Mesothelial cell of epicardium (in vitro differentiated cells): ENCODE measurements around the gene PUM1. TPM values are rescaled to one million over a fixed set of nuclear protein-coding genes. Genes with fewer than 3 reads are reported as not detected.

Experiments
- DNase-seq, 2 experiments: peaks; one replicate each; pipeline ENCODE4 v3.0.0; 2021; ENCODE audit warnings: low spot score in 2 of 2; ENCODE audit not compliant: unreplicated experiment in 2 of 2
- H3K27ac Mint-ChIP-seq: 2 replicates; pipeline ENCODE4 v1.8.0; 2021; ENCODE audit warnings: mixed read lengths
- H3K27me3 Mint-ChIP-seq: 2 replicates; pipeline ENCODE4 v1.8.0; 2021; ENCODE audit warnings: low read depth, mixed read lengths
- H3K36me3 Mint-ChIP-seq: 2 replicates; pipeline ENCODE4 v1.8.0; 2021; ENCODE audit warnings: mixed read lengths
- H3K4me1 Mint-ChIP-seq: 2 replicates; pipeline ENCODE4 v1.8.0; 2021; ENCODE audit warnings: mixed read lengths
- H3K4me3 Mint-ChIP-seq: 2 replicates; pipeline ENCODE4 v1.8.0; 2021; ENCODE audit warnings: mild to moderate bottlenecking, moderate library complexity, mixed read lengths
- H3K9me3 Mint-ChIP-seq: 2 replicates; pipeline ENCODE4 v1.8.0; 2021; ENCODE audit warnings: mixed read lengths
- total RNA-seq: library from RNA; stranded (reverse); gene quantifications from 3 replicates; pipeline ENCODE4 v1.2.1, GENCODE V29; 2021
- TF ChIP-seq, protein P1 (sequence below): fragments of 200-600 bp; sonication (generic); IDR thresholded peaks from one replicate; pipeline ENCODE4 v1.5.0; 2021; ENCODE audit warnings: antibody characterized with exemption; ENCODE audit not compliant: unreplicated experiment

PUM1 gene
- total RNA-seq, 1 donor from 2014 or later = 250 TPM

DNA sequence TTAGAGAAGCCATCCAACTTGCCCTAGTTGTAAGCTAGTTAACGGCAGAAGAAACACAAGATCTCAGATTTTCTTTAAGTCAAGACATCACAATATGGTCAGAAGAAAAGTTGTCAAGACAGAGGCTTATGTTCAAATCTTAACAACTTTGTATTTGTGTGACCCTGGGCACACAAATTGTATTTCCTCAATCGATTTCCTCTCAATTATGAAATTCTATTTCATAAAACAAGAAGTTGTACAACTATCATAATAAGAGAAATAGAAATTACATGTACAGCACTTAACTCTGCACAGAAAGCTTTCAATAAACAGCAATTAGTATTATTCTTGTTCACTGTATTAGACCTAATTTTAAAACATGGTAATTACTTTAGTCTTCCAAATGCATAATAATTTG is 94.0 kb downstream of the PUM1 start:
- no peaks in the 10 kb centered on the region for H3K9me3 Mint-ChIP-seq
- H3K4me3 Mint-ChIP-seq = no peak overlapping the region
- H3K27ac Mint-ChIP-seq = peak overlapping the region; percentile 76
- H3K36me3 Mint-ChIP-seq = peaks cover 29% of the 10 kb centered on the region
- H3K27me3 Mint-ChIP-seq = no peaks in the 10 kb centered on the region
- TF ChIP-seq, protein P1, sequence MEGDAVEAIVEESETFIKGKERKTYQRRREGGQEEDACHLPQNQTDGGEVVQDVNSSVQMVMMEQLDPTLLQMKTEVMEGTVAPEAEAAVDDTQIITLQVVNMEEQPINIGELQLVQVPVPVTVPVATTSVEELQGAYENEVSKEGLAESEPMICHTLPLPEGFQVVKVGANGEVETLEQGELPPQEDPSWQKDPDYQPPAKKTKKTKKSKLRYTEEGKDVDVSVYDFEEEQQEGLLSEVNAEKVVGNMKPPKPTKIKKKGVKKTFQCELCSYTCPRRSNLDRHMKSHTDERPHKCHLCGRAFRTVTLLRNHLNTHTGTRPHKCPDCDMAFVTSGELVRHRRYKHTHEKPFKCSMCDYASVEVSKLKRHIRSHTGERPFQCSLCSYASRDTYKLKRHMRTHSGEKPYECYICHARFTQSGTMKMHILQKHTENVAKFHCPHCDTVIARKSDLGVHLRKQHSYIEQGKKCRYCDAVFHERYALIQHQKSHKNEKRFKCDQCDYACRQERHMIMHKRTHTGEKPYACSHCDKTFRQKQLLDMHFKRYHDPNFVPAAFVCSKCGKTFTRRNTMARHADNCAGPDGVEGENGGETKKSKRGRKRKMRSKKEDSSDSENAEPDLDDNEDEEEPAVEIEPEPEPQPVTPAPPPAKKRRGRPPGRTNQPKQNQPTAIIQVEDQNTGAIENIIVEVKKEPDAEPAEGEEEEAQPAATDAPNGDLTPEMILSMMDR = no peak
- H3K4me1 Mint-ChIP-seq = peaks cover 45% of the 10 kb centered on the region
- no peak for DNase-seq

DNA sequence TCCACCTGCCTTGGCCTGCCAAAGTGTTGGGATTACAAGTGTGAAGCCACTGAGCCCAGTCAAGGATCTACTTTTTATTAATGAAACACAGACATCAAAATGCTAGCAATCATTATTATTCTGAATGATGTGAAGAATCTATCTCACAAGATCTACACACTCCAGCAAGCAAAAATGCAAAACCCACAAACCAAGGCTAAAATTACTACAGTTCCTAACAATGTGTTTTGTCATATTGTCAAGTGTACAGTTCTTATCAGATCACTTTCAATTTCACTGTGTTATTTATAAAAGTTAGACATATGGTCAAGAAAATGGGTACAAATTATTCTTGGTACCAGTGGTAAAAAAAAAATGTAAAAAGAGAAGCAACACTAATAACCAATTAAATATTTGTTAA is 95.6 kb downstream of the PUM1 start:
- Mint-ChIP-seq H3K27ac (peak overlapping the region; percentile 47), H3K4me1 (peaks cover 55% of the 10 kb centered on the region), H3K9me3 (no peaks in the 10 kb centered on the region), H3K4me3 (no peak overlapping the region), H3K36me3 (peaks cover 38% of the 10 kb centered on the region), H3K27me3 (no peaks in the 10 kb centered on the region)
- DNase-seq = no peak
- TF ChIP-seq, protein P1 = no peak

DNA sequence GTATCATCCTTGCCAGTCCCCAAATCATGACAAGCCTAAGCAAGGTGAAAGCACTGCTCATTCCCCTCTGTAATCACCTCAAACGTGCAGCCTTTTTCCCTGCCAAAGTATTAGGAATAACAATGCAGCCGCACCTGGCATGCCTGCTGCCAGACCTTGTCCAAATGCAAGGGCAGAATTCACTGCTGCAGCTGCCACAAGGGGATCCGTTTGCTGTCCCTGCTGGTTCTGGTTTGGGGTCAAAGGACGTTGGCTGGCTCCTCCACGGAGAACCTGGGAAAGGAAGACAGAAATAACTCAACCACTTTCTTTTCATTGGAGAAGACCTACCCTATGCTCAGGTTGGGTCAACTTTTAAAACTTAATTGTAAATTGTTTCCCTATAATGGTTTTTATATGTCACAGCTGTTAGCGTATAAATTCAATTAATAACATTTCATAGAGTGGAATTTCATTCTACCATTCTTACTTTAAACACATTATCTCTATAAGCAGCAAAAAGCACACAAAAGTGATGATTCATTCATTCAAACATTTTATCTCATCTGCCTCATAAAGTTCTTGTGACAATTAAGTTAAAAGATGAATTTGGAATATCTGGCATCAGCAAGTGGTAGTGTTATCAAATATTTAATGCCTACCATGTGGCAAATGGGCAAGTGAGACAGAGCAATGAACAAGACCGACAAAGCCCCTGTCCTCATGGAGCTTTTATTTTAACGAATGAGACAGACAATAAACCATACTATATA is 97.1 kb downstream of the PUM1 start:
- Mint-ChIP-seq H3K27me3 (no peaks in the 10 kb centered on the region), H3K9me3 (no peaks in the 10 kb centered on the region), H3K27ac (peak overlapping the region; percentile 78), H3K4me1 (peaks cover 67% of the 10 kb centered on the region), H3K36me3 (peaks cover 49% of the 10 kb centered on the region), H3K4me3 (no peak overlapping the region)
- no peak for DNase-seq
- TF ChIP-seq, protein P1 = no peak

DNA sequence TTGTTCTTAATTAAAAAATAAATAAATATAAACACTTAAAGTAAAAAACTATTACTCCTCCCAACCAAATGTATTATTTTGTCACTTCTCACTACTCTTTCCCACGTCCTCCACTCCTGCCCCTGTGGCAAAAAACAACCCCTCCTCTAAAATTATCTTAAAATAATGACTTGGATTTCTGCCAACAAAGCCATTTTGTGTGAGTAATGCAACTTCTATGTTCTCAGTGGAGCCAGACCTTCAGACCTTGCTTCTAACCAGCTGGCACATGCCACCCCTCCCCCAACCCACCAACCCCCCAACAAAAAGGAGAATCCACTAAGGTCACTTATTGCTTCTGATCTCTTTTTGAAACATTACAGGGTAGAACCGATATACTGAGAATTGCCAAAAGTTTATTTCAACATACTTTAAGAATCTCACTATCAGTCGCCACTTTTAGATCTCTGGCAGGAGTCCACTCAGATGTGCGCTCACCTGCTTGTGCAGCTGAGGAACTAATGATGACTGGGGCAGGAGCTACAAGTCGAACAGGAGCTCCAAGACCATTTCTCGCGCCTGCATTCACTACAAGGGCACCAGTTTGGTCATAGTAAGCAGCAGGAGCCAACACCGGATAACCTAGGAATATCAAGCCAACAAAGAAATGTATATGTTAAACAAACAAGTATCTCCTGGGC is 98.7 kb downstream of the PUM1 start:
- H3K36me3 Mint-ChIP-seq = peaks cover 59% of the 10 kb centered on the region
- TF ChIP-seq, protein P1 = no peak
- H3K27ac Mint-ChIP-seq = peak overlapping the region; percentile 97
- no peaks in the 10 kb centered on the region for H3K27me3 Mint-ChIP-seq
- H3K4me1 Mint-ChIP-seq = peaks cover 76% of the 10 kb centered on the region
- DNase-seq = no peak
- peak overlapping the region; percentile 20 for H3K4me3 Mint-ChIP-seq
- no peaks in the 10 kb centered on the region for H3K9me3 Mint-ChIP-seq

DNA sequence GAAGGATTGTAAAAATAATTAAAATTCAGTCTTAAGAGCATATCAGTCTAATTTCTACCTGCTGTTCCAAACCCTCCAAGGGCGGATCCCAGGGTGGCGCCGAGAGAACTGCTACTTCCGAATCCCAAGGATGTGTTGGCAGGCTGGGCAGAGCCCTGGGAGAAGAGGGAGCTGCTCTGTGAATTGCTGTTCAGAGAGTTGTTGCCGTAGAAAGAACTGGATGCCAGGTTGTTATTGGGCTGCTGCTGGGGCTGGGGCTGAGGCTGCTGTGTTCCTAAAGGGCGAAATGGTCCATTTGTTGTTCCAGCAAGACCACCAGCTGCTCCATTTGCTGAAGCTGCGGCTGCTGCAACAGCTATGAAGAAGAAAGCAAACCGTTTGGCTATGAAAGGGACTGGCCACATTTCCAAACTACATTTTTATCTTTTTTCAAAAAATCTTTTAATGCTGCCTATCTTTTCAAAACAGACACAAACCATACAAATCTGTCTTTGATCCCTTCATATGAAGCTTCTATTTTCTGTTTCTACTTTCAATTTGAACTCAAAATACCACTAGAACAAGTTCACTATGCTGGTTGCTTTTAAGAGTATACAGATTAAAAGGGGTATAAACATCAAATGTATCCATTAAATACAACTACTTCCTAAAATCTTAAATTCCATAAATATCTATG is 99.5 kb downstream of the PUM1 start:
- Mint-ChIP-seq H3K4me1 (peaks cover 72% of the 10 kb centered on the region), H3K27ac (peak overlapping the region; percentile 48), H3K27me3 (no peaks in the 10 kb centered on the region), H3K36me3 (peaks cover 56% of the 10 kb centered on the region), H3K4me3 (no peak overlapping the region), H3K9me3 (no peaks in the 10 kb centered on the region)
- no peak for DNase-seq
- TF ChIP-seq, protein P1 = no peak
